GM20000 (cell line): Measurements from ENCODE around the gene OXGR1.

Experiments
- DNase-seq: peaks from one replicate; pipeline ENCODE4 v3.0.0; 2012; ENCODE audit warnings: low spot score
- TF ChIP-seq, protein P1 (sequence below): IDR thresholded peaks from 2 replicates; pipeline ENCODE4 v1.5.1; 2012; ENCODE audit warnings: mild to moderate bottlenecking, control low read depth; ENCODE audit errors: extremely low read depth, missing control alignments

Gene OXGR1

GRCh38 chr13:96996886-96997285, 2.6 kb upstream of the OXGR1 start:
- TF ChIP-seq, protein P1, sequence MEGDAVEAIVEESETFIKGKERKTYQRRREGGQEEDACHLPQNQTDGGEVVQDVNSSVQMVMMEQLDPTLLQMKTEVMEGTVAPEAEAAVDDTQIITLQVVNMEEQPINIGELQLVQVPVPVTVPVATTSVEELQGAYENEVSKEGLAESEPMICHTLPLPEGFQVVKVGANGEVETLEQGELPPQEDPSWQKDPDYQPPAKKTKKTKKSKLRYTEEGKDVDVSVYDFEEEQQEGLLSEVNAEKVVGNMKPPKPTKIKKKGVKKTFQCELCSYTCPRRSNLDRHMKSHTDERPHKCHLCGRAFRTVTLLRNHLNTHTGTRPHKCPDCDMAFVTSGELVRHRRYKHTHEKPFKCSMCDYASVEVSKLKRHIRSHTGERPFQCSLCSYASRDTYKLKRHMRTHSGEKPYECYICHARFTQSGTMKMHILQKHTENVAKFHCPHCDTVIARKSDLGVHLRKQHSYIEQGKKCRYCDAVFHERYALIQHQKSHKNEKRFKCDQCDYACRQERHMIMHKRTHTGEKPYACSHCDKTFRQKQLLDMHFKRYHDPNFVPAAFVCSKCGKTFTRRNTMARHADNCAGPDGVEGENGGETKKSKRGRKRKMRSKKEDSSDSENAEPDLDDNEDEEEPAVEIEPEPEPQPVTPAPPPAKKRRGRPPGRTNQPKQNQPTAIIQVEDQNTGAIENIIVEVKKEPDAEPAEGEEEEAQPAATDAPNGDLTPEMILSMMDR = no peak
- DNase-seq = no peak

DNA sequence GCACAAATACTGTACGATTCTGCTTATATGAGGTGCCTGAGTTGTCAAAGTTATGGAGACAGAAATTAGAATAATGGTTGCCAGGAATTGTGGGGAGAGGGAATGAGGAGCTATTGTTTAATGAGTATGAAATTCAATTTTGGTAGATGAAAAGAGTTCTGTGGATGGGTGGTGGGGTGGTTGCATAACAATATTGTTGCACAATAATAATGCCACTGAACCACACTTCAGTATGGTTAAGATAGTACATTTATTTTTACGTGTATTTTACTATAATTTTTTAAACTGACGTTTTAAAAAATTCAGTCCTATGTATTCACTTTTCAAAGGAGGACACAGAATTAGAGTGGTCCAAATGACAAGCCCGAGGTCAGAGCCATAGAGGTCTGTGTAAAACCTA, 1.8 kb upstream of the OXGR1 start:
- TF ChIP-seq, protein P1 = no peak
- DNase-seq = no peak

- no peak for DNase-seq
- TF ChIP-seq, protein P1 = no peak
Measured at GRCh38 chr13:96994858-96995243, 575 bp upstream of the OXGR1 start.

DNA sequence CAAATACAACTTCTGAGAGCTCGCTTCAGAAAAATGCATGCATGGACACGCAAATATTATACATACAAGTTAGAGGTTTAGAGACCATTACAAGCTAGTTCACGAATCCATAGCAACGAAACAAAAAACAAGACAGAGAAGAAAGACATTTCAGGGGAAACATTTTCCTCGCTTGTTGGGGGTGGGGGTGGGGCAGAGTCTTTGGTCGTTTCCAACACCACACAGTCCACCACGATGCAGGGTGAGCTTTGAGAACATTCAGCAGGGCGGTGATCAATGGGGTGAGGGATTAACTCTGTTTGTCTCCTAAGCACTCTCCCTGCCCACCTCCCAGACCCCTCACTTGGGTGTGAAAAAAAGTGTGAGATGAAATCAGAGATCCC, 651 bp downstream of the OXGR1 start:
- no peak for DNase-seq

GRCh38 chr13:96992633-96993032, 1.6 kb downstream of the OXGR1 start:
- DNase-seq = no peak
- TF ChIP-seq, protein P1 = no peak

More for the DNA sequence above, 651 bp downstream of the OXGR1 start:
- TF ChIP-seq, protein P1 = no peak

- DNase-seq = no peak
- TF ChIP-seq, protein P1 = no peak
Measured at GRCh38 chr13:96991072-96991471, 3.2 kb downstream of the OXGR1 start.

DNA sequence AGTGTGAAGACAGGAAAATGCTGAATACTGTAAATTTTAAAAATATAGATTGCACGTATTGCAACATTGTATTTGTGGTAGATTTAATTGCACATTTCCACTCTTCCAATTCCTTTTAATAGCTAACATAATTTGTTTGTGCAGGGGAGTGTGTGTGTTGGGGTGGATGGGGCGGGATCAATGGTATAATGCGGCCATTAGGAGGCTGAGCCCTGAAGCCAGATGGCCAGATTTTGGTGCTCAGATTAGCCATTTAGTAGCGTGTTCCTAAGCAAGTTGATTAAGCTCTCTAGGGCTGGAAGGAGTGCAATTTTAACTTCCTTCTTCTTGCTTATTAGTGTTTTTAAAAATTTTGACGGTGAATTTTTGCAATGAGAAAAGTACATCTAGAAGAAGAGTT, 5.8 kb downstream of the OXGR1 start:
- DNase-seq = no peak
- TF ChIP-seq, protein P1 = no peak
